Tibial nerve (tissue), 3 donors: ENCODE results near the gene KIRREL3.

ENCODE experiments used
- CTCF ChIP-seq, 5 experiments: fragments of 200-600 bp in 3 of 5; fragments of 450-650 bp in 2 of 5; sonication (generic) in 3 of 5; IDR thresholded peaks; one replicate each; pipeline ENCODE4 v1.5.1; 2016 to 2019; ENCODE audit warnings: antibody characterized with exemption in 5 of 5, mild to moderate bottlenecking in 3 of 5, moderate library complexity in 2 of 5
- POLR2A ChIP-seq, 2 donors: fragments of 450-650 bp; IDR thresholded peaks; one replicate each; pipeline ENCODE4 v1.6.1; 2017; ENCODE audit warnings: antibody characterized with exemption in 2 of 2, mild to moderate bottlenecking in 2 of 2, moderate library complexity in 2 of 2

- no peak for TF ChIP-seq CTCF (IDR thresholded peaks at IDR 0.05)
- TF ChIP-seq POLR2A (IDR thresholded peaks at IDR 0.05) = no peak
Observed at GRCh38 chr11:126534141-126534805, 466.3 kb downstream of the KIRREL3 start.
